NCI-H82 treated with DMSO at 0.1 percent for 48 hours (cell line): Measurements from ENCODE around the gene CLEC2L.

Experiments
- DNase-seq: peaks from one replicate; lab custom pipeline; 2025; ENCODE audit not compliant: unreplicated experiment; lab: John Stamatoyannopoulos, UW

The CLEC2L gene

GRCh38 chr7:139523199-139523941 is at the start of gene CLEC2L:
CLEC2L (plus strand) TSS chr7:139523685; CDS start chr7:139523928, 243 bp downstream.
- DNase-seq, result no peak

DNA sequence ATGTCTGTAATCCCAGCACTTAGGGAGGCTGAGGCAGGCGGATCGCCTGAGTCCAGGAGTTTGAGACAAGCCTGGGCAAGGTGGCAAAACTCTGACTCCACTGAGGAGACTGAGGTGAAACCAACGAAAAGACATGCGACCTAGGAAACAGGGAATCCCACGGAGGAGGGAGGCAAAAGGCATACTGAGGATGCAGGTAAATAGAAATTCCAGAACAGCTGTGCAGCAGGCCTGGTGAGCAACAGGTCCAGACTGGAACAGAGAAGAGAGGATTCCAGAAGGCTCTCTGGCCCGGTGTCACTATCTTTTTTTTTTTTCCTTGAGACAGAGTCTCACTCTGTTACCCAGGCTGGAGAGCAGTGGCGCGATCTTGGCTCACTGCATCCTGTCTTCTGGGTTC is 47.3 kb upstream of the CLEC2L start:
- no peak for DNase-seq

DNA sequence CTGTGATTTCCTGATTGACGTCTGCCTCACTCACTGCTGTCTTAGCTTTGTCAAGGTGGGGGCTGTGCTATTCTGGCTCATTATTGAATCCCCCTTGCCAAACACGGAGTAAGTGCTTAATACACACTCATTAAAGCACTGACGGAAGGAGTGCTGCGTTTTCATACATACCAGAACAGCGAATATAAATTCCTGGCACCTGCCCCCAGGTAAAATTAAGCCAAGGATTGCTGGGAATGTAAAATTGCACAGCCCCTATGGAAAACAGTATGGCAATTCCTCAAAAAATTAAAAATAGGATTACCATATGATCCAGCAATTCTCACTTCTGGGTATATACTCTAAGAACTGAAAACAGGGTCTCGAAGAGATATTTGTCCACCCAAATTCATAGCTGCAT is 46.6 kb upstream of the CLEC2L start:
- DNase-seq, result no peak

- DNase-seq, result no peak
Observed at GRCh38 chr7:139479620-139480019, 43.9 kb upstream of the CLEC2L start.

DNA sequence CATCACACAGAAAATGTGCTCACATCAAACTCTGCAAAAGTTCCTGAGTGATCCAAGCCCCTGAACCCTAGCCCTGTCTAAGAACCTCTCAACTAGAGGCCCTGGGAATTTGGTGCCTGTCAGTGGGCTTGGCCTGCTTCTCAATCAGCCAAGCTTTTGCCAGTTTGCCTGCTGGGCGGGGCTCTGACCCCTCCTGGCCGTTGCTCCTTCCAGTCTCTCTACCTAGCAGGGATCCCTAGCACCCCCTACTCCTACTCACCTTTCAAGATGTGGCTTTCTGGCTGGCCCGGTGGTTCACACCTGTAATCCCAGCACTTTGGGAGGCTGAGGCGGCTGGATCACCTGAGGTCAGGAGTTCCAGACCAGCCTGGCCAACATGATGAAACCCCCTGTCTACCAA is 42.1 kb upstream of the CLEC2L start:
- DNase-seq, result no peak

DNA sequence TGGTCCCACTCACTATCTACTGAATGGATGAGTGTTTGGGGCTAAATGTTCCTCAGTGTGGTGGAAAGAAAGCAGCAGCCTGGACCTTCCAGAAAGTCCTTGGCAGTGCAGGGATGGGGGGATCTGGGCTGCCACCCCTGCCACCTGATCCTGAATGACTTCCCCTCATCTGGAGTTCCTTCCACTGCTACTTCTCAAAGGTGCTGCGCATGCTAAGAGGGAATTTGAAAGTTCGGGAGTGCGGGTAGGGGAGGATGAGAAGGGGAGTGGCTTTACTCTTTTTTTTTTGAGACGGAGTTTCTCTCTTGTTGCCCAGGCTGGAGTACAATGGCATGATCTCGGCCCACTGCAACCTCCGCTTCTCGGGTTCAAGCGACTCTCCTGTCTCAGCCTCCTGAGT is 41.4 kb upstream of the CLEC2L start:
- DNase-seq, result no peak

- no peak for DNase-seq
Observed at GRCh38 chr7:139482662-139483466, 40.6 kb upstream of the CLEC2L start.

GRCh38 chr7:139487366-139488080 is 36.0 kb upstream of the CLEC2L start:
- DNase-seq, result no peak

DNA sequence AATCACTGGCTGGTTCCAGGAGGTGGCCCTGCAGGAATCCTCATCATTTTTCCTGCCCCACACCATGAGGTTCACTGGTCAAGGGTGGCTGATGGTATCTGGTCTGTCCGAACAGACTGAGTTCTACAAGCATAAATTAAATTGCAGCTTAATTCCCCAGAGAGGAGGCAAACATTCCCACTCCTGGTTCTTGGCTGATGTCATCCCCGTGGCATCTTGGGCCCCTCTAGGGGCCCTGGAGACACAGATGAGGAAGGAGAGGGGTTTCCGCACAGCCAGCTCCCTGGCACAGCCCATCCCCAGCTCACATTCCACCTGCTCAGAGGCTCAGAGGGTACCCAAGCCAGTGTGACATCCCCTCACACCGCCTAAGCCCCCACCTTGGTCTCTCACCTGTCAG is 34.7 kb upstream of the CLEC2L start:
- no peak for DNase-seq

- DNase-seq, result no peak
Observed at GRCh38 chr7:139490130-139490529, 33.4 kb upstream of the CLEC2L start.

- DNase-seq, result no peak
Observed at GRCh38 chr7:139492293-139492692, 31.2 kb upstream of the CLEC2L start.

DNA sequence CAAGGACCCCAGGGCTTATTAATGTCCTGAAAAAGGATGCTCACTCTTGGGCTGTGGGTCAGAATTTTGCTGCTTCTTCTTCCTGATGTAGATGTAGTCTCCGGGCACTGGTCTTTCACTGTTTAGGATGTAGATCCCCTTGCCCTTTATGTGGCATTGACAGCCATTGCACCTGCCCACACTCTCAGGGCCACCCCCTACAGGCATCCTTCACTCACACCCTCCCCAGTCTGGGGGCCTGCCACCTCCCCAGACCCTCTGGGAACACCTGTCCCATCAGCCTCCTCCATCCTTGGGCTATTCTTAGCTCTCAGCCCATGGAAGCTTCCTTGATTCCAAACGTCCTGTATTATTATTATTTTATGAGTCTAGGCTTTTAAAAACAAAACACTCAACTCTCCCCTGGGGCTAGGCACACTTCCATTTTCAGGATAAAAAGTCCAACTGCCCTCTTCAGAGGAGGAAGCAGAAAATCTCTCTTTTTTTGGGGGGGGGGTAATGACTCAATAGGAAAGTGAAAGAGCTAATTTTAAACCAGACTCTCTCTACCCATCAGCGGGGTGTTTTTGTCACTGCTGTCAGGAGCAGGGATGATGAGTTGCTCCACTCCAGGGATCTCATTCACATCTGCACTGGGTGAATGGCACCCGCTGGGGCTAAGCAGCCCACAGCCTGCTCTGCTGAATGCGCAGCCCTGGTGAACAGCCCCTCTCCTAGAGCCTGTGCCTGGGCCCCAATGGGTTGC is 28.5 kb upstream of the CLEC2L start:
- no peak for DNase-seq

DNA sequence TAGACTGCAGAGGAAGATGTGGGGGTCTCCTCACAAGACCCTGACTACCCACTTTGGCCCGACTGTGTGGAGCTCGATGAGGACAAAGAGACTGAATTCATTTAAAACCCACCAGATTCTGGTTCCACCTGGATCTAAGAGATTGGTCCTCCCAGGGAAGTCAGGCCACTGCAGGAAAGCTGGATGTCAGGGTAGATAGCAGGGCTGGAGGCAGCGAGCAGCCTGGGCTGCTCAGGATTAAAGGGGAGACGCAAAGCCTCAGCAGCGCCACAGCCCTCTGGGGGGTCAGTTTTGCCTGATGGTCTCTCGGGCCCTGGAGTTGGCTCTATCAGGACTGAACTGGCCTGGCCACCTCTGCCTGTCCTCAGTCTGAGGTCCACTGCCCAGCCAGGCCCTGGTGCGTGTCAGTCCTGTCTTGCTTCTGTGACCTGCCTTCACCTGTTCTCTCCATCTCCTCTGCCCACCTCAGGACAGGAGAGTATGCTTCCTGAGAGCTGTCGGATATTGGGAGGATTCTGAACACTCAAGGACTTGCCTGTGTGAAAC is 27.8 kb upstream of the CLEC2L start:
- no peak for DNase-seq

DNA sequence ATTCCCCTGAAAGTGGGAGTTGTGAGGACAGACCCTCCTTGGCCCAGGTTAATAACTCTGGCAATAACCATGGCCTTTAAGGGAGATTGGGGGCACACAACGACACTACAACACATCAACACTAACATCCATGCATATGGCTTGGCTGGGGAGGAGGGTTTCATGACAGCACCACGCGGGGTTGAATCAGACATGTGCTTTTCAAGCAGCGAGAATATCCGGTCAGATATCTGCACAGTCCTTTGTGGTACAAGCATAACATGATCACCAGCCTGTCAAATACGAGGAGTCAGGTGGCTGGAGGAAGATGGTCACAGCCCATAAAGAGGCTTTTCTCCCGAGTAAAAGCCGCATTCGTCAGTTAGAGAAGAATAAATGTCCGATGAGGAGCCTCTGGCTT is 27.0 kb upstream of the CLEC2L start:
- no peak for DNase-seq

DNA sequence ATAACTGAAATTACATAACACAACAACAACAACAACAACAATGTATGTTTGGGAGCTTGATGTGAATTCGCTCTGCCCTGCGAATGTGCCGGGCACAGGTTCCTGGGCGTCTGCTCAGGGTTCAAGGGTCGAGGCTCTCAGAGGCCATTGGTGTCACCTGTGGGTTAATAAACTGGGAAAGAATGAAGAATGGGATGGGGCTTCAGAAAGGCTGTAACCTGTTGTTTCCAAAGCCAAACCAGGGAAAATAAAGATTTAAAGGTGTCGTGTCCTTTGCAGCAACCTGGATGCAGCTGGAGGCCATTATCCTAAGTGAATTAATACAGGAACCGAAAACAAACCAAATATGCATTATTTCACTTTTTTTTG is 22.7 kb upstream of the CLEC2L start:
- DNase-seq, result no peak

- DNase-seq, result no peak
Observed at GRCh38 chr7:139502226-139502625, 21.3 kb upstream of the CLEC2L start.

GRCh38 chr7:139505563-139505962 is 17.9 kb upstream of the CLEC2L start:
- DNase-seq, result no peak

DNA sequence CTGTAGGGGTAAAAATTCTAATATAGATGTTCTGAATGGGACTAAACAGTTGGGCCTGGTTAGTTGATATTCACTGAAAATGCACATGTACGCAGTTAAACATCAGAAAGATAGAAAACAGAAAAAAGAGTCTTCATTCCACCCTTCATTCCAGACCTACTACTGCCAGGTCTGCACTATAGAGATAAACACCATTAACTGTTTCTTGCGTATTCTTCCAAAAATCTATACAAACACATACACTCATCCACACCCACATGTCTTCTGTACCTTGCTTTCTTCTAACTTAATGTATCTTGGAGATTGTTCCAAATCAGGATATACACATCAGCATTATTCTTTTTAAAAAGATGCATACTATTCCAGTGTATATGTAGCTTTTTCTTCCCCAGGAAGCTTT is 13.9 kb upstream of the CLEC2L start:
- DNase-seq, result no peak

DNA sequence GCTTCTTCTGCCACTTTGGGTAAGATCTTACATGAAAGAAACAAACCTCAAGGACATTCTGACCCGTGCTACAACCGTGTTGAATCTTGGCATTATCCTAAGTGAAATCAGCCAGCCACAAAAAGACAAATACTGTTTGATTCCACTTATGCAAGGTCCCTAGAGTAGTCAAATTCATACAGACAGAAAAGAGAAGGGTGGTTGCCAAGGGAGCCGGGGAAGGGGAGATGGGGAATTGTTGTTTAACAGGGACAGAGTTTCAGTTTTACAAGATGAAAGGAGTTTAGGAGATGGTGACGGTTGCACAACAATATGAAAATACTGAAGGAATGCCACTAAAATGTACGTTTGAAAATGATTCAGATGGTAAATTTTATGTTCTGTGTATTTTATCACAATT is 12.2 kb upstream of the CLEC2L start:
- DNase-seq, result no peak

- DNase-seq, result no peak
Observed at GRCh38 chr7:139515266-139515665, 8.2 kb upstream of the CLEC2L start.

GRCh38 chr7:139521439-139521838 is 2.0 kb upstream of the CLEC2L start:
- DNase-seq, result no peak
